ENCODE data around the gene OR8B3. TPM values are rescaled to one million over a fixed set of nuclear protein-coding genes. Genes with fewer than 3 reads are reported as not detected.

The OR8B3 gene, protein sequence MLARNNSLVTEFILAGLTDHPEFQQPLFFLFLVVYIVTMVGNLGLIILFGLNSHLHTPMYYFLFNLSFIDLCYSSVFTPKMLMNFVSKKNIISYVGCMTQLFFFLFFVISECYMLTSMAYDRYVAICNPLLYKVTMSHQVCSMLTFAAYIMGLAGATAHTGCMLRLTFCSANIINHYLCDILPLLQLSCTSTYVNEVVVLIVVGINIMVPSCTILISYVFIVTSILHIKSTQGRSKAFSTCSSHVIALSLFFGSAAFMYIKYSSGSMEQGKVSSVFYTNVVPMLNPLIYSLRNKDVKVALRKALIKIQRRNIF
- total RNA-seq (not detected), polyA plus RNA-seq (ENCODE audit: insufficient read length in 2 of 2) (not detected)
- long read RNA-seq, donor 1, result 0 reads
- long read RNA-seq, donor 2, result 0 reads
- long read RNA-seq, donor 3, result 0 reads
- long read RNA-seq, donor 4, result 0 reads

DNA sequence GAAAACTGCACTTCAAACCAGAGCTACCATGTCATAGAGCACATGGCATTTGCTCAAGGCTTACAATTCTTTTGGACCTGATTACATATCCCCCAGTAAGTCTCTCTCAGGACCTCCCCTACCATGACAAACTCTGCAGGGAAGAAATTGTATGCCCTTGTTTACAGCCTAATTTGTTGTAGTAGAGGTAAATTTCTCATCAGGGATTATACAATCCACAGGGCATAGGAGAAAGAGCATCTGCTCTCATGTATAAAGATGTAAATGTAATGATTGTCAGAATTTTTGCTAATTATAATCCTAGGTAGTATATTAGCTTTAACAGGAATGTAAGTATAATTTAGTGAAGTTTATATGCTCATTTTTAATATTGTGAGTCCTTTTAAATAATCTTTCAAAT lies at the start of gene OR8B3:
Gene OR8B3 (minus strand): TSS at position 101 of the 400 bp plus-strand sequence. CDS start 1,673 bp downstream, outside the sequence.
- no peaks in the 10 kb centered on the region for H3K9me3 ChIP-seq (ENCODE audit: control insufficient read depth, insufficient read depth, low read length)
- no peak within 1 kb of the TSS for H3K27ac ChIP-seq (ENCODE audit: low read depth, low read length)
- H3K4me1 ChIP-seq (ENCODE audit: control insufficient read depth, insufficient read depth, low read length), result no peaks in the 10 kb centered on the region
- no peaks in the 10 kb centered on the region for H3K27me3 ChIP-seq (ENCODE audit: control insufficient read depth, insufficient read depth, low read length)
- H3K4me3 ChIP-seq (ENCODE audit: low read depth, low read length), result no peak within 1 kb of the TSS
- no peaks in the 10 kb centered on the region for H3K36me3 ChIP-seq (ENCODE audit: control insufficient read depth, insufficient read depth, low read length)
- DNase-seq (ENCODE audit: low read depth in 4 of 6, low spot score in 6 of 6), result no peak

DNA sequence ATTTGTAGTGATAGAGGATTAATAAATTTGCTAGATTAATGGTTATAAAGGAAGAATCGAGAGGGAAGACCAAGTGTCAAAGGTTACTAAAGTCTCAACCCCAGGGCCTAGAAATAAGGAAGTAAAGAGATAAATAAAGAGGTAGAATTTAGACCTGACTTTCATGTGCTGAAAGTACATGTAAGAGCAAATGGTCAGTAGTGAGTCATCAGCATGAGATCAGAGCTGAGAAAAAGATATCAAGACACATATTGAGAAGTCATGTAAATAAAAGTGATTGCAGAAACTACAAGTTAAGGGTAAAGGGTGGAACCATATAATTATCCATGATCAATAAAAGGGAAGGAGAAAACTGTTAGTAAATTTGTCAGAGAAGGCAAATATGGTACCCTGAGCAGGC lies 48.1 kb upstream of the OR8B3 start:
- H3K4me1 ChIP-seq (ENCODE audit: control insufficient read depth, insufficient read depth, low read length), result no peaks in the 10 kb centered on the region
- no peak overlapping the region for H3K27ac ChIP-seq (ENCODE audit: low read depth, low read length)
- no peak for DNase-seq (ENCODE audit: low read depth in 4 of 6, low spot score in 6 of 6)
- 100% methylated on average over 1 of the region's 1 CpG for WGBS (ENCODE audit: insufficient coverage)
- no peaks in the 10 kb centered on the region for H3K27me3 ChIP-seq (ENCODE audit: control insufficient read depth, insufficient read depth, low read length)
- no peaks in the 10 kb centered on the region for H3K9me3 ChIP-seq (ENCODE audit: control insufficient read depth, insufficient read depth, low read length)
- H3K4me3 ChIP-seq (ENCODE audit: low read depth, low read length), result no peak overlapping the region
- H3K36me3 ChIP-seq (ENCODE audit: control insufficient read depth, insufficient read depth, low read length), result no peaks in the 10 kb centered on the region

GRCh38 chr11:124445646-124446150 lies 46.9 kb upstream of the OR8B3 start, which contains the start of gene OR8B8:
TSS of gene OR8B8 (minus strand) at chr11:124445696. CDS start at chr11:124441085, 4,611 bp downstream.
- H3K27ac ChIP-seq (ENCODE audit: low read depth, low read length), result no peak within 1 kb of the TSS
- 100% methylated on average over 1 of the region's 1 CpG for WGBS (ENCODE audit: insufficient coverage)
- no peak within 1 kb of the TSS for H3K4me3 ChIP-seq (ENCODE audit: low read depth, low read length)
- no peaks in the 10 kb centered on the region for H3K4me1 ChIP-seq (ENCODE audit: control insufficient read depth, insufficient read depth, low read length)
- no peaks in the 10 kb centered on the region for H3K36me3 ChIP-seq (ENCODE audit: control insufficient read depth, insufficient read depth, low read length)
- peak in 1 of 6 donors; percentile 12 for DNase-seq (ENCODE audit: low read depth in 4 of 6, low spot score in 6 of 6)
- H3K27me3 ChIP-seq (ENCODE audit: control insufficient read depth, insufficient read depth, low read length), result no peaks in the 10 kb centered on the region
- H3K9me3 ChIP-seq (ENCODE audit: control insufficient read depth, insufficient read depth, low read length), result no peaks in the 10 kb centered on the region

GRCh38 chr11:124442847-124443246 lies 44.0 kb upstream of the OR8B3 start:
- Histone ChIP-seq H3K27me3 (ENCODE audit: control insufficient read depth, insufficient read depth, low read length) (no peaks in the 10 kb centered on the region), H3K9me3 (ENCODE audit: control insufficient read depth, insufficient read depth, low read length) (no peaks in the 10 kb centered on the region), H3K4me3 (ENCODE audit: low read depth, low read length) (no peak overlapping the region), H3K36me3 (ENCODE audit: control insufficient read depth, insufficient read depth, low read length) (no peaks in the 10 kb centered on the region), H3K27ac (ENCODE audit: low read depth, low read length) (no peak overlapping the region), H3K4me1 (ENCODE audit: control insufficient read depth, insufficient read depth, low read length) (no peaks in the 10 kb centered on the region)
- WGBS (ENCODE audit: insufficient coverage), result 100% methylated on average over 1 of the region's 2 CpGs
- no peak for DNase-seq (ENCODE audit: low read depth in 4 of 6, low spot score in 6 of 6)

- H3K4me1 ChIP-seq (ENCODE audit: control insufficient read depth, insufficient read depth, low read length), result no peaks in the 10 kb centered on the region
- H3K9me3 ChIP-seq (ENCODE audit: control insufficient read depth, insufficient read depth, low read length), result no peaks in the 10 kb centered on the region
- WGBS (ENCODE audit: insufficient coverage), result 58% methylated on average over 6 of the region's 6 CpGs
- H3K27me3 ChIP-seq (ENCODE audit: control insufficient read depth, insufficient read depth, low read length), result no peaks in the 10 kb centered on the region
- DNase-seq (ENCODE audit: low read depth in 4 of 6, low spot score in 6 of 6), result peak in 2 of 6 donors; percentile 22 to 25
- H3K36me3 ChIP-seq (ENCODE audit: control insufficient read depth, insufficient read depth, low read length), result no peaks in the 10 kb centered on the region
- no peak overlapping the region for H3K27ac ChIP-seq (ENCODE audit: low read depth, low read length)
- H3K4me3 ChIP-seq (ENCODE audit: low read depth, low read length), result no peak overlapping the region
Observed at GRCh38 chr11:124442442-124442841, 43.6 kb upstream of the OR8B3 start.

- 91% methylated on average over 6 of the region's 7 CpGs for WGBS (ENCODE audit: insufficient coverage)
Observed at GRCh38 chr11:124441519-124441918, 42.7 kb upstream of the OR8B3 start.

GRCh38 chr11:124441081-124441480 lies 42.3 kb upstream of the OR8B3 start:
- Histone ChIP-seq H3K9me3 (ENCODE audit: control insufficient read depth, insufficient read depth, low read length) (no peaks in the 10 kb centered on the region), H3K4me3 (ENCODE audit: low read depth, low read length) (no peak overlapping the region), H3K36me3 (ENCODE audit: control insufficient read depth, insufficient read depth, low read length) (no peaks in the 10 kb centered on the region), H3K27me3 (ENCODE audit: control insufficient read depth, insufficient read depth, low read length) (no peaks in the 10 kb centered on the region), H3K4me1 (ENCODE audit: control insufficient read depth, insufficient read depth, low read length) (no peaks in the 10 kb centered on the region), H3K27ac (ENCODE audit: low read depth, low read length) (no peak overlapping the region)
- 79% methylated on average over 4 of the region's 5 CpGs for WGBS (ENCODE audit: insufficient coverage)
- no peak for DNase-seq (ENCODE audit: low read depth in 4 of 6, low spot score in 6 of 6)

More at GRCh38 chr11:124441519-124441918, 42.7 kb upstream of the OR8B3 start:
- Histone ChIP-seq H3K4me1 (ENCODE audit: control insufficient read depth, insufficient read depth, low read length) (no peaks in the 10 kb centered on the region), H3K27ac (ENCODE audit: low read depth, low read length) (no peak overlapping the region), H3K36me3 (ENCODE audit: control insufficient read depth, insufficient read depth, low read length) (no peaks in the 10 kb centered on the region), H3K9me3 (ENCODE audit: control insufficient read depth, insufficient read depth, low read length) (no peaks in the 10 kb centered on the region), H3K27me3 (ENCODE audit: control insufficient read depth, insufficient read depth, low read length) (no peaks in the 10 kb centered on the region), H3K4me3 (ENCODE audit: low read depth, low read length) (no peak overlapping the region)
- no peak for DNase-seq (ENCODE audit: low read depth in 4 of 6, low spot score in 6 of 6)

DNA sequence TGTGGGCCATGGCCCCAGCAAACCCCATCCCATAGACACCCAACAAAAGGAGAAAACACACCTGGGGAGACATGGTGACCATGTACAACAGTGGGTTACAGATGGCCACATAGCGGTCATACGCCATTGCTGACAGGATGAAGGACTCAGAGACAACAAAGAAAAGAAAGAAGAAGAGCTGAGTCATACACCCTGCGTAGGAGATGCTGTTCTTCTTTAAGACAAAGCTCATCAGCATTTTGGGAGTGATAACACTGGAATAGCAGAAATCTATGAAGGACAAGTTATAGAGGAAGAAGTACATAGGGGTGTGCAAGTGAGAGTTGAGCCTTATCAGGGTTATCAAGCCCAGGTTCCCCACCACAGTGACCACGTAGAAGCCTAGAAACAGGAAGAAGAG lies 41.8 kb upstream of the OR8B3 start:
- no peak for DNase-seq (ENCODE audit: low read depth in 4 of 6, low spot score in 6 of 6)
- Histone ChIP-seq H3K4me1 (ENCODE audit: control insufficient read depth, insufficient read depth, low read length) (no peaks in the 10 kb centered on the region), H3K27ac (ENCODE audit: low read depth, low read length) (no peak overlapping the region), H3K9me3 (ENCODE audit: control insufficient read depth, insufficient read depth, low read length) (no peaks in the 10 kb centered on the region), H3K27me3 (ENCODE audit: control insufficient read depth, insufficient read depth, low read length) (no peaks in the 10 kb centered on the region), H3K36me3 (ENCODE audit: control insufficient read depth, insufficient read depth, low read length) (no peaks in the 10 kb centered on the region), H3K4me3 (ENCODE audit: low read depth, low read length) (no peak overlapping the region)
- 92% methylated on average over 4 of the region's 4 CpGs for WGBS (ENCODE audit: insufficient coverage)

DNA sequence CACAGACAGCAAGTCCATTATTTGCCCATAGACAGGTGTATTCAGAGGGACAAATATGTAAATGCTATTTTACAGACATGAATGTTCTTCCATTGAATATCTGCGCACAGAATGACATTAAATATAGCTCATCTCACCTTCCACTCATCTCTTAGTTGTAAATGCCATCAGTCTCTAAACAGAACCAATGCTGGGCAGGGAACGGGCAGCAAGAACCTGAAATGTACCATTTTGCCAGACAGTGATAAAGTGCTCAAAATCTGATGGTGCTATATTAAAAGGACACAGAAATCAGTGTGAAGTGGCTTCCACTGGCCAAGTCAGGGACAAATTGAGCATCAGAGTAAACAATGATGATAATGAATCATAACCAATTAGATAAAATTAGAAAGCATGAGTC lies 35.9 kb upstream of the OR8B3 start:
- Histone ChIP-seq H3K4me1 (ENCODE audit: control insufficient read depth, insufficient read depth, low read length) (no peaks in the 10 kb centered on the region), H3K27me3 (ENCODE audit: control insufficient read depth, insufficient read depth, low read length) (no peaks in the 10 kb centered on the region), H3K4me3 (ENCODE audit: low read depth, low read length) (no peak overlapping the region), H3K36me3 (ENCODE audit: control insufficient read depth, insufficient read depth, low read length) (no peaks in the 10 kb centered on the region), H3K9me3 (ENCODE audit: control insufficient read depth, insufficient read depth, low read length) (peaks cover 1% of the 10 kb centered on the region), H3K27ac (ENCODE audit: low read depth, low read length) (no peak overlapping the region)
- DNase-seq (ENCODE audit: low read depth in 4 of 6, low spot score in 6 of 6), result no peak
- WGBS (ENCODE audit: insufficient coverage), result no CpG with 5 or more reads among the region's 2 CpGs

- Histone ChIP-seq H3K27ac (ENCODE audit: low read depth, low read length) (no peak overlapping the region), H3K27me3 (ENCODE audit: control insufficient read depth, insufficient read depth, low read length) (no peaks in the 10 kb centered on the region), H3K36me3 (ENCODE audit: control insufficient read depth, insufficient read depth, low read length) (no peaks in the 10 kb centered on the region), H3K4me1 (ENCODE audit: control insufficient read depth, insufficient read depth, low read length) (no peaks in the 10 kb centered on the region), H3K9me3 (ENCODE audit: control insufficient read depth, insufficient read depth, low read length) (peaks cover 4% of the 10 kb centered on the region), H3K4me3 (ENCODE audit: low read depth, low read length) (no peak overlapping the region)
- DNase-seq (ENCODE audit: low read depth in 4 of 6, low spot score in 6 of 6), result no peak
- 100% methylated on average over 1 of the region's 2 CpGs for WGBS (ENCODE audit: insufficient coverage)
Observed at GRCh38 chr11:124429599-124429998, 30.8 kb upstream of the OR8B3 start.
